GM12875 (cell line): ENCODE results near the gene ENTREP3.
A peak's percentile ranks its signal among the peaks of the same experiment; 100 is the strongest.
"Not testable (repeated sequence)": the region's sequence is repeated elsewhere in the genome, so short reads cannot be mapped to it uniquely, and the experiment has no call there.

Experiments
- H3K4me3 ChIP-seq: one replicate; pipeline ENCODE4 v1.5.1; 2011; ENCODE audit warnings: low read depth, low read length, control low read depth
- TF ChIP-seq, protein P1 (sequence below): IDR thresholded peaks from 2 replicates; pipeline ENCODE4 v1.5.1; 2011; ENCODE audit warnings: low read depth, mild to moderate bottlenecking, control low read depth, inconsistent platforms, low read length, moderate library complexity, borderline replicate concordance; ENCODE audit not compliant: insufficient read depth

ENTREP3 gene

DNA sequence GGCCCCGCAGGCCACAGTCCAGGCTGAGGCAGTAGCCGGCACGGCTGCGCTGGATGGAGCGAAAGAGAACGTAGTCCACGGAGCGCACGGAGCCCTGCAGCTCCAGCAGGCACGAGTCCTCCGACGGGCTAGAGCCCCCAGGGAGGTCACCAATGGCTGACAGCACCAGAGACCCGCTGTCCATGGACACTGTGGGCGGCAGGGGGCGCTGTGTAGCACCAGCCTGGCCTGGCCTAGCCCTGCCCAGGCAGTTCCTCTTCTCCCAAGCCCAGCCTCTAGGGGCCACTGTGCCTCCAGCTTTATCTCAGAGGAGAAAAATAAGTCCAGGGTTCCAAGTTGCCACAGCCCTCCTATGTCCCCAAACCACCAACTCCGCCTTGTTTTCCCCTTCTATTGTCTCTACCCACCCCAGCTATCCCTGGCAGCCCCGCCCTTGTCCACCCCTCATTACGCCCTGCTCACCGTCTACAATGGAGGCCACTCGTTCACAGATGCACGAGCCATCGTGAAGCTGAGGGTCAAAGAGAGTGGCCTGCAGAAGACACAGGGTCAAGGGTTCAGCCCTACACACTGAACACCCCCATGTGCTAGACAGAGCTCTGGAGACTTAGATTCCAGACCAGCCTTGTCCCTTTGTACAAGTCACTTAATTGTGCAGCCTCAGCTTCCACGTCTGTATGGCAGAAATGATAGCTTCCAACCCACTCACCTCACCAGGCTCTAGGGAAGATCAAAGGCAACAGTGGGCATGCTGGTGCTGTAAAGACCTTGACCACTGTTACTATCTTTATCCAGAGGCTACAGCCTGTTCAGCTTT, 4.4 kb downstream of the ENTREP3 start:
- H3K4me3 ChIP-seq: peak overlapping the region; percentile 73

DNA sequence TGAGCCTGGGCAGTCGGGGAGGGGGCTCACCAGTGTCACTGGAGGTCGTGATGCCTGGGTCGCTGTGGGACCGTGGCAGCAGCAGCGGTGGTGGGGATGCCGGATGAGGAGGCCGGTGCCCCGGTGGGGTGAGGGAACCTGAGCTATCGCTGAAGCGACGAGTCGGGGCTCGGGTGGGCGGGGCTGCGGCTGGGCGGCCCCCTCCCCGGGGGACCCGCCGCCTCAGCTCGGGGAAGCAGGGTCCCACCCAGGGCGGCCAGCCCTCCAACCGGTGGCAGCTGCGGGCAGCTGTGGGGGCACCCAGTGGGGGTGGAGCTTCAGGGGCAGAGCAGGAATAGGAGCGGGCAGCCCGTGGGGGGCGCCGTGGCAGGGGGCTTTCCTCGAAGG, 5.0 kb downstream of the ENTREP3 start:
- TF ChIP-seq, protein P1, sequence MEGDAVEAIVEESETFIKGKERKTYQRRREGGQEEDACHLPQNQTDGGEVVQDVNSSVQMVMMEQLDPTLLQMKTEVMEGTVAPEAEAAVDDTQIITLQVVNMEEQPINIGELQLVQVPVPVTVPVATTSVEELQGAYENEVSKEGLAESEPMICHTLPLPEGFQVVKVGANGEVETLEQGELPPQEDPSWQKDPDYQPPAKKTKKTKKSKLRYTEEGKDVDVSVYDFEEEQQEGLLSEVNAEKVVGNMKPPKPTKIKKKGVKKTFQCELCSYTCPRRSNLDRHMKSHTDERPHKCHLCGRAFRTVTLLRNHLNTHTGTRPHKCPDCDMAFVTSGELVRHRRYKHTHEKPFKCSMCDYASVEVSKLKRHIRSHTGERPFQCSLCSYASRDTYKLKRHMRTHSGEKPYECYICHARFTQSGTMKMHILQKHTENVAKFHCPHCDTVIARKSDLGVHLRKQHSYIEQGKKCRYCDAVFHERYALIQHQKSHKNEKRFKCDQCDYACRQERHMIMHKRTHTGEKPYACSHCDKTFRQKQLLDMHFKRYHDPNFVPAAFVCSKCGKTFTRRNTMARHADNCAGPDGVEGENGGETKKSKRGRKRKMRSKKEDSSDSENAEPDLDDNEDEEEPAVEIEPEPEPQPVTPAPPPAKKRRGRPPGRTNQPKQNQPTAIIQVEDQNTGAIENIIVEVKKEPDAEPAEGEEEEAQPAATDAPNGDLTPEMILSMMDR: no peak
- H3K4me3 ChIP-seq: peak overlapping the region; percentile 73

More for the DNA sequence above, 4.4 kb downstream of the ENTREP3 start:
- TF ChIP-seq, protein P1: peak; percentile 99

DNA sequence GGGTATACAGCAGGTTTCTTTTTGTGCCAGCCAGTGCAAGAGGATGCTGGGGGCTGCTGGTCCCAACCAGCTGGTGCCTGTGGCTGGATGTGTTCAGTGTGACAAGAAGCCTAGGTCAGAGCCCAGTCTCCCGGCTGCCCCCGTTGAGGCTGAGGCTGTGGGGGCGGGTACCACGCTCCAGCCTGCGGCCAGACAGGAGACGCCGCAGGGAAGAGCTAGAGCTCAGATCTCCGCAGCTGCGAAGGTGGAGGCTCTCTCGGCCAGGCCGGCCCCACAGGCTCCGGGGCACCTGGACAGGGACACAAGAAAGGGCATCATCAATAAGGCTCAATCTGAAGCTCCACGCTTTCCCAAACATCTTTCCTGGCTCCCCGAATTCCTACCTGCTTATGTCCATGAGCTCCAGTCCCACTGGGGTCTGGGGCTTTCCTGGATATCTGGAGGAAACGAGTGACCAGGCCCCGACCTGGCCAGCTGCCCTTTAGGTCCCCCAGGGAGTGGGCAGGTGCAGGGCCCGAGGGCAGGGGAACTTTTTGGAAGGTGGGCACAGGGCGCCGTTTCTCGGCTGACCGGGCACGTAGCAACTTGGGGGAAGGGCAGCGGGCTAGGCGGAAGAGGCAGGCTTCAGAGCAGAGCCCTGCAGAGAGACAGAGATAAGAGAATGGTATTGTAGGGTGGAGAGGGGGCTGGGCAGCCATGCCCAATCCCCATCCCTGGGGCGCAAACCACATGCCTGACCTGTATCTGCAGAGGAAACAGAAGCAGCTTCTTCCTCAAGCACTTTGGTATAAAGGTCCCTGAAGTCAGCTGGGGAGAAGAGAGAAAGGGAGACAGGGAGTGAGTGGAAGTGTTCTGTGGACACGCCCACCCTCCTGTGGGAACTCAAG, 7.4 kb downstream of the ENTREP3 start:
- no peak overlapping the region for H3K4me3 ChIP-seq
- TF ChIP-seq, protein P1: no peak

DNA sequence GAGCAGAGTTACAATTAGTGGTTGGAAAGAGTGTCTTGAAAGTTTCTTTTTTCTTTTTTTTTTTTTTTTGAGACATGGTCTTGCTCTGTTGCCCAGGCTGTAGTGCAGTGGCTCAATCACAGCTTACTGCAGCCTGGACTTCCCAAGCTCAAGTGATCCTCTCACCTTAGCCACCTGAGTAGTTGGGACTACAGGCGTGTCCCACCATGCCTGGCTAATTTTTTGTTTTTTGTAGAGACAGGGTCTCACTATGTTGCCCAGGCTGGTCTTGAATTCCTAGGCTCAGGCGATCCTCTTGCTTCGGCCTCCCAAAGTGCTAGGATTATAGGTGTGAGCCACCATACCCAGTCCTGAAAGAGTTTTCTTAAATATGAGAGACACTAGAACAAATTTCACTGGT, 8.5 kb downstream of the ENTREP3 start:
- not testable (repeated sequence) for H3K4me3 ChIP-seq

DNA sequence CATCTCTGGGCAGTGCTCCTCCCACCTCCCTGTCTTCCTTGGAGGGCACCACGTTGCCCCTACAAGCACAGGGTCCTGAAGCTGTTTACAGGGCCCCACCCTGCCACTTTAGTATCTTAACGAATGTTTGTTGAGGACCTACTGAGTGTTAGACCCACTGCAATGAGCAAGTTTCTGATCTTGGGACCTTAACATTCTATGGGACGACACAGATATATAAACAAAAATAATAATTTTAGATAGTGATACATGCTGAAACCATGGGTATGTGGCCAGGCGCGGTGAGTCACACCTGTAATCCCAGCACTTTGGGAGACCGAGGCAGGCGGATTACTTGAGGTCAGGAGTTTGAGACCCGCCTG, 10.1 kb downstream of the ENTREP3 start:
- H3K4me3 ChIP-seq: peak overlapping the region; percentile 72
- TF ChIP-seq, protein P1: no peak

DNA sequence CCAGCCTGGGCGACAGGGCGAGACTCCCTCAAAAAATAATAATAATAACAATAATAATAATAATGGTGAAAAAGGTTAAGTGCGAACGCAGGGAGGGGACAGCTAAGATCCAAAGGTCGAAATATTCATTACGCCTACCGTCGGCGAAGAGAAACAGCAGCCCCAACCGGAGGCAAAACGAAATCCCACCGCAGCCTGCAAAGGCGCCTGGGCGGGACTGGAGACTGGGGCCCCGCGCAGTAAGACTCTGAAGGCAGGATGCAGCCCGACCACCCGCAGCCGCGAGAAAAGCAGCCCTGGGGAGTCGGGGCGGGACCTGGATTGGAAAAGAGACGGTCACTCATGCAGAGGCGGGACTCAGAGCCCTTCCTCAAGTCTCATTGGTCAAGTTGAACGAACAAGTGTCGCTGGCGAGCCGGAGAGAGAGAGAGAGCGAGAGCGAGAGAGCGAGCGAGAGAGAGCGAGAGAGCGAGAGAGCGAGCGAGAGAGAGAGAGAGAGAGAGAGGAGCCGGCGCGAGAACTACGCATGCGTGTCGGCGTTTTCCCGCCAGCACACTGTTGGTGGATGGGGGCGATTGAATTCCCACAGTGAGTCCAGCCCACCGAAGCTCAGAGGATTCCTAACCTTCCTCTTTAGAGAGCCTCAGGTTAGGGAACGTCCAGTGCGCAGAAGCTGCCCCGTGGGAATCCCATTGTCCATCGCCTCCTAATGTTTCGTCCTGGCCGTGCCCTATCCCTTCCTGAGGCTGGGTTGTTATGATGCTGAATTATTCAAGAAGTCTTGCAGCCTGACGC, 10.7 kb downstream of the ENTREP3 start:
- TF ChIP-seq, protein P1: peak; percentile 21; the same call in 1 of the 2 replicates
- H3K4me3 ChIP-seq: peak overlapping the region; percentile 72

DNA sequence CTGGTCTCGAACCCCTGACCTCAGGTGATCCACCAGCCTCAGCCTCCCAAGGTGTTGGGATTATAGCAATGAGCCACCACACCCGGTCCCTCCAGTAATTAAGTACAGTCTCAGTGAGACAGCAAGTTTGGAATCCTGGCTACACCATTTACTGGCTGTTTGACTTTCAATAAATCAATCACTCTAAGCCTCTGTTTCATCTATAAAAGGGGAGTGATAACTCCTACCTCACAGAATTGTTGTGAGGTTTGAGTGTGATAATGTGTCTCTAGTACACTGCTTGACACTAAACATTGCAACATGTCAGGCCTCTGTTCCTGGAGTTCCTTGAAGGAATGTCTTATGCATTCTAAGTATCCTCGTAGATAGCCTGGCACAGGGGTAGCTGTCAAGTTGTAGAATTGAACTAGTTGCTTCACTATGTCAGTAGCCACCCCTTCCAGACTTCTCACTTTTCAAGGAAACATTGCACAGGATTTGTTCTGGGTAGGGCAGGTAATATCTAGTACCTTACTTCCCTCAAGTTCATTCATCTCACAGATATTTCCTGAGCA, 12.4 kb downstream of the ENTREP3 start:
- TF ChIP-seq, protein P1: no peak
- H3K4me3 ChIP-seq: peak overlapping the region; percentile 72
